GM06990 (cell line): ENCODE data around the gene MAN1B1.
A peak's percentile ranks its signal among the peaks of the same experiment; 100 is the strongest.

Experiments
- DNase-seq: peaks from one replicate; pipeline ENCODE4 v3.0.0-alpha.2; 2011; ENCODE audit not compliant: insufficient read length; ENCODE audit errors: extremely low read depth
- H3K27me3 ChIP-seq: replicated peaks from 2 replicates; pipeline ENCODE4 v1.6.0; 2011; ENCODE audit warnings: low read length; ENCODE audit not compliant: control insufficient read depth, insufficient read depth
- H3K36me3 ChIP-seq: 2 replicates; pipeline ENCODE4 v1.5.1; 2011; ENCODE audit warnings: low read length; ENCODE audit not compliant: control insufficient read depth, insufficient read depth
- H3K4me3 ChIP-seq: replicated peaks from 2 replicates; pipeline ENCODE4 v1.5.1; 2011; ENCODE audit warnings: low read depth, mild to moderate bottlenecking, control low read depth, low read length
- TF ChIP-seq, protein P1 (sequence below): IDR thresholded peaks from 2 replicates; pipeline ENCODE4 v1.5.1; 2011; ENCODE audit warnings: low read length, control low read depth, mild to moderate bottlenecking, inconsistent platforms; ENCODE audit not compliant: insufficient read depth, poor library complexity, severe bottlenecking

The MAN1B1 gene

GRCh38 chr9:137071282-137071681 lies 15.5 kb upstream of the MAN1B1 start:
- TF ChIP-seq, protein P1, sequence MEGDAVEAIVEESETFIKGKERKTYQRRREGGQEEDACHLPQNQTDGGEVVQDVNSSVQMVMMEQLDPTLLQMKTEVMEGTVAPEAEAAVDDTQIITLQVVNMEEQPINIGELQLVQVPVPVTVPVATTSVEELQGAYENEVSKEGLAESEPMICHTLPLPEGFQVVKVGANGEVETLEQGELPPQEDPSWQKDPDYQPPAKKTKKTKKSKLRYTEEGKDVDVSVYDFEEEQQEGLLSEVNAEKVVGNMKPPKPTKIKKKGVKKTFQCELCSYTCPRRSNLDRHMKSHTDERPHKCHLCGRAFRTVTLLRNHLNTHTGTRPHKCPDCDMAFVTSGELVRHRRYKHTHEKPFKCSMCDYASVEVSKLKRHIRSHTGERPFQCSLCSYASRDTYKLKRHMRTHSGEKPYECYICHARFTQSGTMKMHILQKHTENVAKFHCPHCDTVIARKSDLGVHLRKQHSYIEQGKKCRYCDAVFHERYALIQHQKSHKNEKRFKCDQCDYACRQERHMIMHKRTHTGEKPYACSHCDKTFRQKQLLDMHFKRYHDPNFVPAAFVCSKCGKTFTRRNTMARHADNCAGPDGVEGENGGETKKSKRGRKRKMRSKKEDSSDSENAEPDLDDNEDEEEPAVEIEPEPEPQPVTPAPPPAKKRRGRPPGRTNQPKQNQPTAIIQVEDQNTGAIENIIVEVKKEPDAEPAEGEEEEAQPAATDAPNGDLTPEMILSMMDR: no peak
- DNase-seq: no peak
- H3K4me3 ChIP-seq: no peak overlapping the region; the same call in 1 of the 2 replicates

GRCh38 chr9:137073992-137074399 lies 12.8 kb upstream of the MAN1B1 start:
- no peak overlapping the region for H3K4me3 ChIP-seq
- DNase-seq: no peak
- no peaks in the 10 kb centered on the region for H3K27me3 ChIP-seq
- TF ChIP-seq, protein P1: no peak
- no peaks in the 10 kb centered on the region for H3K36me3 ChIP-seq

More at GRCh38 chr9:137071282-137071681, 15.5 kb upstream of the MAN1B1 start:
- Histone ChIP-seq H3K27me3 (no peaks in the 10 kb centered on the region), H3K36me3 (no peaks in the 10 kb centered on the region)

DNA sequence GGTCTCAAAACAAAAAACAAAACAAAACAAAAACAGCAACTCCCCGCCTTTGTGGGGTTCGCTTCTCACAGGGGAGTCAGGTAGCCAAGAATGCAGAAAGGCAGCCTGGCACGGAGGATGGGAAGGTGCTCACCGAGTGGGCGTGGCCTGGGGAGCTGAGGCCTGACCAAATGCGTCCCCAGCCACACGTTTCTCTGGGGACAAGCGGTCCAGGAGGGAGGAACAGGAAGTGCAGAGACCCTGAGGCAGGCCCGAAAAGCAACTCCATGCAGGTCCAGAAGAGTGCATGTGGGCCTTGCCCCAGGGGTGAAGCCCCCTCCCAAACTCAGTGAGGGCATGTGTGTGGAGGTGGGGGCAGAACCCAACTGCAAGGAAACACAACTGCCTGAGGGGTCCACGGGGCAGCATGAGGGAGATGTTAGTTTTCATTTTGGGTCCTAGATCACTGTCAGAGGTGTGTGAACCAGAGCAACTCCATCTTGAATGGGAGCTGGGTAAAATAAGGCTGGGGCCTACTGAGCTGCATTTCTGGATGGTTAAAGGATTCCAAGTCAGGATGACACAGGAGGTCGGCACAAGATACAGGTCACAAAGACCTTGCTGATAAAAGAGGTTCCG lies 12.0 kb upstream of the MAN1B1 start:
- DNase-seq: peak; percentile 64
- Histone ChIP-seq H3K36me3 (peaks cover 4% of the 10 kb centered on the region; the same call in 1 of the 2 replicates), H3K4me3 (no peak overlapping the region), H3K27me3 (no peaks in the 10 kb centered on the region)
- TF ChIP-seq, protein P1: no peak

GRCh38 chr9:137075275-137075775 lies 11.5 kb upstream of the MAN1B1 start:
- no peak overlapping the region for H3K4me3 ChIP-seq
- peaks cover 7% of the 10 kb centered on the region; the same call in 1 of the 2 replicates for H3K36me3 ChIP-seq
- TF ChIP-seq, protein P1: no peak
- DNase-seq: no peak
- H3K27me3 ChIP-seq: no peaks in the 10 kb centered on the region

DNA sequence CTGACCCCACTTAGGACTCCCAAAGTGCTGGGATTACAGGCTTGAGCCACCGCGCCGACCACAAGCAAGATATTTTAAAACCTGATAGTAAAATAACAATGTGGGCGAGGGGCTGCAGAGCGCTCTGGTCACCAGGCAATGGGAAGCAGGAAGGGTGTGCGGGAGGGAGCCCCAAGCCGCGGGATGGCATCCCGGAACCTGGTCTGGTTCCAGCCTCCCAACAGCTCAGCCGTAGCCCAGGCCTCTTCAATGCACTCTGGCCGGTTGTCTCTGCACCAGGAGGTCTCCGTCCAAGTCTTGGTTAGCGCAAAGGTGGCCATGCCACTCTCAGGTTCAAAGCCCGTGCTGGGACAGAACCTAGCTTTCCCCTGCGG lies 10.2 kb upstream of the MAN1B1 start:
- Histone ChIP-seq H3K4me3 (peak overlapping the region; percentile 61), H3K27me3 (no peaks in the 10 kb centered on the region), H3K36me3 (peaks cover 11% of the 10 kb centered on the region)
- TF ChIP-seq, protein P1: no peak
- DNase-seq: no peak
